ENCODE measurements around the gene H2BK1.

Gene H2BK1

GRCh38 chr7:151232917-151233701, 22.8 kb upstream of the H2BK1 start:
- DNase-seq (ENCODE audit: low read depth in 1 of 2, low spot score in 1 of 2): peak; percentile 53 to 72

DNA sequence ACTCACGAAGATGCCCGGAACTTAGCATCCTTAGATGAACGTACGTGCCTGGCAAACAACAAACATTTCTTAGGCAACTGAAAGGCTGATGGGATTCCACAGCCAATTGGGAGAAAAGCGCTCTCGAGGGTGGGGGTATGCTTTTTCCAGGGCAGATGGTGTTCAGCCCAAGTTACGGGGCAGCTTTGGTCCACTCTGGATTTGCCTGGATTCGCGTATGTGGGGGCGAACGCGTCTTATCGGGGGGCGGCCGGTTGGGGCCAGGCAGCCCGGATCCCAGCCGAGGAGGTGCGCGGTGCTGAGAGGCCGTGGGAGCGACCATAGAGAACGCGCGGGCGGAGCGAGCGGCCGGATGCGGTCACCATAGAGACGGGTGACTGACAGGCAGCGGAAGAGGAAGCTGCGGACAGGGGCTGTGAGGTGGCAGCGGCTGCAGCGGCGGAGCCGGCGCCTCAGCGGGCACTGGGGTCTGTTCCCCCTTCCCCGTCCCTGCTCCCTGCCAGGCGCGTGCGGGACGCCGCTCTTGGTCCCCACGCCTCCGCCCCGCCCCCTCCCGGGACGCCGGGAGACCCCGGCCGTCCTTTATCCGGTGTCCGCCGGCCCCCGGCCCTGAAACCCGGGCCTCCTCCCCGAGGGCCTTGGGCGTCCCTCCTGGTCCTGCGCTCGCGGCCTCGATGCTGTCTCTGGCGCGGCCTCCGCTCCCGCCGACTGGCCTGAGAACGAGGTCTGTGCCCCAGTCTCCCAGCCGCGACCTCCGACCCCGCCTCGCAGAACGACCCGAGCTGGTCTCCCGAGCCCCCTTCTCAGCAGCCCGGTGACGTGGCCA, 22.0 kb upstream of the H2BK1 start, which contains the start of gene CHPF2:
CHPF2 (plus strand) TSS at position 393 of the 826 bp plus-strand sequence. CDS start 1,529 bp downstream, outside the sequence.
- DNase-seq (ENCODE audit: low read depth in 1 of 2, low spot score in 1 of 2): peak; percentile 74 to 88

DNA sequence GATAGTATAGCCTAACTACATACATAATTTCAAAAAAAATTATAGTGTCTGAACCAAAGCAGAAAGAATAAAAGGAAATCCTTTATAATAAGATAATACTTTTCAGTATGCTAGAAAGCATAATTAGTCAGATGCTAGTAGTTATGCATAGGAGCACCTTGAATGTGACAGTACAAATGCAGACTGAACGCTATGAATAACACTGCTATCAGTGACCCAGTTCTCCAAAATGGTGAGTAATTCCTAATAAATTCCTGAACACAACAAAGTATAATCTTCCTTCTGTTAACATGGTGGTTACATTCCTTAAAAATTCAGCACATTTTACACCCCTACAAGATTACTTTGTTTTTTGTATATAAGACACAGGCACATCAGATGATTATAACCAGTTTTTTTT, 20.8 kb upstream of the H2BK1 start:
- no peak for DNase-seq (ENCODE audit: low read depth in 1 of 2, low spot score in 1 of 2)

- DNase-seq (ENCODE audit: low read depth in 1 of 2, low spot score in 1 of 2): no peak
Observed at GRCh38 chr7:151229249-151229648, 19.0 kb upstream of the H2BK1 start.

DNA sequence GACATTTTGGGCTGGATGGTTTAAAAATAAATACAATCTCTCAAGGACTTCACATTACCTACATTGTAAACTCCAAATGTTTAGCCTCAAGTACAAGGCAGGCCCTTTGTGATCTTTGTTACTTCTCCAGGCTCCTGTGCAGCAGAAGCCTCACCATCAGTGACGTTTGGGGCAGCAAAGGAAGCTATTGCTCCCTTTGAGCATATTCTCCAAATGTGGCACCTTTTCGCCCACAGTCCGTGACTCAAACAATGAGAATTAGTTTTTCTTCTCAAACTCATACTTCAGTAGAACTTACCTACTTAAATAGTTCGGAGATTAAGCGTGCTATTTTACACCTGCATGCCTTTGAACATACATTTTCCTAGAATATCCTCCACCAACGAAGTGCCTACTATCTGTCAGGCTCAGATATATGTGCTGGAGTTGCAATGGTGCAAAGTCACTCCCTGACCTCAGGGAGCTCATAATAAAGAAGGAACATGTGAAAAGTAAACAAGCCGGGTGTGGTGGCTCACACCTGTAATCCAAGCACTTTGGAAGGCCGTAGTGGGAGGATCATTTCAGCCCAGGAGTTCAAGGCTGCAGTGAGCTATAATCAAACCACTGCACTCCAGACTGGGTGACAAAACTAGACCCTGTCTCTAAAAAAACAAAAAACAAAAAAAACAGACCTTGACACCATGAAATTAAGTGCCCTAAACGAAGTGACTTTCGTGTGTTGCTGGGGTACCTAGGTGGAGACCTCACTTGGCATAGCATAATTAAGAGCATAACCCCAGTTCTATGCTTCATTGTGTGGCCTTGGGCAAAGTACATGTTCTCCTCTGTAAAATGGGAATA, 18.0 kb upstream of the H2BK1 start:
- no peak for DNase-seq (ENCODE audit: low read depth in 1 of 2, low spot score in 1 of 2)

- DNase-seq (ENCODE audit: low read depth in 1 of 2, low spot score in 1 of 2): peak; percentile 98
Observed at GRCh38 chr7:151226875-151227782, 16.8 kb upstream of the H2BK1 start, which contains the start of gene ABCF2. TSS of gene ABCF2 (minus strand) at chr7:151227205. CDS start at chr7:151226458, 747 bp downstream.

GRCh38 chr7:151226560-151226874, 16.2 kb upstream of the H2BK1 start:
- no peak for DNase-seq (ENCODE audit: low read depth in 1 of 2, low spot score in 1 of 2)

GRCh38 chr7:151225948-151226510, 15.7 kb upstream of the H2BK1 start:
- DNase-seq (ENCODE audit: low read depth in 1 of 2, low spot score in 1 of 2): no peak

DNA sequence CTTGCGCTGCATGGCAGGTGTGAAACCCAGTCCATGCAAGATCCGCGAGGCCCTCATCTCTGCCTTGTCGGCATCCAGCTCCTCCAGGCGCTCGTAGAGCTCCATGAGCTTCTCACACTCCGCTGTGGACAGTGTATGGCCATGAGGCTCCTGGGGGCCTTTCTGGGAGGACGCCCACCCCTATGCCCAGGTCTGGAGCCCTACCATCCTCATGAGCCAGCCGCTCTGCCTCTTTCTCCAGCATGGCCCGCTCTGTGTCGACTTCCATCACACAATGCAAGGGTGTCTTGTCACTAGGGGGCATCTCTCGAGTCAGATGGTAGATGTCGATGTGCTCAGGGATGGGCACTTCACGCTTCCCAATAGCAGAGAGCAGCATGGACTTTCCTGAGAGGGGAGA, 13.4 kb upstream of the H2BK1 start:
- DNase-seq (ENCODE audit: low read depth in 1 of 2, low spot score in 1 of 2): no peak

- DNase-seq (ENCODE audit: low read depth in 1 of 2, low spot score in 1 of 2): no peak
Observed at GRCh38 chr7:151218170-151218569, 7.9 kb upstream of the H2BK1 start.

DNA sequence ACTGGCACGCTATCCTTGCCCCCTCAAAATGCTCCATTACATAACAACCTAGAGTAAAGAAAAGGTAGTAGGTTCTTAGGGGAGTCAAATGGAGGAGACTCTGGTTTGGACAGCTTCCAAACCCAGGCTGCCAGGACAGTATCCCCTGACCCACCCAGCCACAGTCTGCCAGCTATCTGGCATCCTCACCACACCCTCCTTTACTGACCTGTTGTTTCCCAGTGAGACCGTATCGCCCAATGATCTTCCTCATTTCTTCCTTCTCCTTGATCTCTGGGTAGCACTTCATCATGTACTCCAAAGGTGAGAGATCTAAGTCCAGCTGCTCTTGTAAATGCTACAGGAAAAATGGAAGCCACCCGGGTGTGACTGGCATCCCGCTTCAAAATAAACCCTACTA, 5.1 kb upstream of the H2BK1 start:
- no peak for DNase-seq (ENCODE audit: low read depth in 1 of 2, low spot score in 1 of 2)

DNA sequence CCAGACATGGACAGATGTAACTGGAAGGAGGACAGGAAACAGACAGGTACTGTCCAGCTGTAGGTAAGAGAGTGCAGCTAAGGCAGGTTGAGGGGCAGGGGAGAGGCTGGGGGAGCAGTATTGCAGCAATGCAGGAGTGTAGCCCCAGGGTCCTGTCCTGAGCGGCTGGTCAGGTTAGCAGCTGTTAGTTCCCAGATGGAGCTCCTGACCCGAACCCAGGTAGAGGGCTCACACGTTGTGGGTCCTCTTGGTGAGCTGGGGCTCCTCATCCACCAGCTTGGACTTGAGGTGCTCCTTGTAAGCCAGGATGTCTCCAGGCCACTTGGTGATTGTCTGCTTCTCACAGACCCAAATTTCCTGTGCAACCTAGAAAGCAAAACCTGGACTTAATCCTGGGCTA, 3.5 kb upstream of the H2BK1 start:
- no peak for DNase-seq (ENCODE audit: low read depth in 1 of 2, low spot score in 1 of 2)

GRCh38 chr7:151212626-151213025, 2.3 kb upstream of the H2BK1 start:
- DNase-seq (ENCODE audit: low read depth in 1 of 2, low spot score in 1 of 2): no peak

DNA sequence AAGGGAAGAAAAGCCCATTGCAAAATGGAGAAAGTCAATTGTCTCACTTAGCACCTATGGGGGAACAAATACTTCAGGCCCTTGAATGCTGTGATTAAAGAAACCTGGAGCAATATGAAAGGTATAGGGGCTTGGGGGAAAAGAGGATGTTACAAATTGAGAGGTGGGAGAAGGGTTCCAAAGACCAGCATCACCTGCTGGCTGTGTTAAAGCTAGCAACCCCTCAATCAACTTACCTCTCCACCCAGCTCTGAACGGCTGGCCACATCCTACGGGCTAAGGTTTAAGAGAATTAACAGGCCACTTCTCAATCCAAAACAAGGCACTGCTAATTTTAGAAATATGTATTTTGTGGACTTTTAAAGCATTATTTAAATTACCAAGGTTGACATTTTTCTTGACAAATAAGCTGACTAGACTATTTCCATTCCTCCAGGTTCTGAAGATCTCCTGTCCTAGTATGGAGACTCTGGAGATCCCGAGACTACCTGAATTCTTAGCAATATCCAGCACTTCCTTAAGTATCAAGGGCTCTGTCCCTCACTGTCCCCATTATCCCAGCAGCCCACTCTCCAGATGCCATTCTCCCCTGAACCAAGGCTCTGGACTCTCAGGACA, 976 bp upstream of the H2BK1 start:
- no peak for DNase-seq (ENCODE audit: low read depth in 1 of 2, low spot score in 1 of 2)

DNA sequence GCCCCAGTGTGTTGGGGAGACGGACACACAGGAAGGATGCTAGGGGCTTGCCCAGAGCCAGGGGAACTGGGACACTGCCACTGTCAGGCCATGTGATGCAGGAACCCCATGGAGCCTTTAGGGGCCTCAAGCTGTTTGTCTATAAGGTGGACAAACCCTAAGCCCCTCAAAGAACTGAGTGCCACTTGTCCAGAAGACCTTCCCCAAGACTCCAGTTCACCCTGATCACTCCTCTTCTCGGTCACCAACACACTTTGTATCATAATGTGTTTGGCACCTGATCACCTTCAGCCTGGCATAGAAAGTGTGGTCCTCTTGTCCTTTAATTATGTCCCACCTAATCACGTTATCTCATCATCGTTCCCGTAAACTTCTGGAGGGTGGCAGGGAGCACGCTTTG, 700 bp downstream of the H2BK1 start:
- no peak for DNase-seq (ENCODE audit: low read depth in 1 of 2, low spot score in 1 of 2)

DNA sequence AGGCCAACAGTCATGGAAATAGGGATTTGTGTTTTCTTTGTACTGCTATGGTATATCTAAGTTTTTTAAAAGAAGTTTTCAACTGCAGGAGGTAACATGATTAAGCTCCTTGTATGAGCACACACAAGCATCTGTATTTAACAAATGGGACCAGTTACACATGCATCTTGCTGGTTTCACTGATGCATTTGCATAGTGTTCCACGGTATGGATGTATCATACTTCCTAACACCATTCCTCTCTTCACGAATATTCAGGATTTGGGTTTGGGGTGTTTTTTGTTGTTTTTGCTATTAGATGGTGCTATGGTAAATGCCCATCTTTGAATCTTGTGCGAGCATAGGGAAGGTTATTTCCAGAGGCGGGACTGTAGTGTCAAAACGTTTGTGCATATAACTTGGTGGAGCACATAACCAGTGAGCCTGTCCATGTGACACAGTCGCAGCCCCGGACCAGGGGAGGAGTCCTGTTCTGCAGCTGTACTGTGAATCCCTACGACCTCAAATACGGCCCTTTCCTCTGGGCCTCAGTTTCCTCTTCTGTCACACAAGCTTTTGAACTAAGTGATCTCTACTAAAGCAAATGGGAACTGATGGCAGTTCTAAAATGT, 1.9 kb downstream of the H2BK1 start:
- no peak for DNase-seq (ENCODE audit: low read depth in 1 of 2, low spot score in 1 of 2)

DNA sequence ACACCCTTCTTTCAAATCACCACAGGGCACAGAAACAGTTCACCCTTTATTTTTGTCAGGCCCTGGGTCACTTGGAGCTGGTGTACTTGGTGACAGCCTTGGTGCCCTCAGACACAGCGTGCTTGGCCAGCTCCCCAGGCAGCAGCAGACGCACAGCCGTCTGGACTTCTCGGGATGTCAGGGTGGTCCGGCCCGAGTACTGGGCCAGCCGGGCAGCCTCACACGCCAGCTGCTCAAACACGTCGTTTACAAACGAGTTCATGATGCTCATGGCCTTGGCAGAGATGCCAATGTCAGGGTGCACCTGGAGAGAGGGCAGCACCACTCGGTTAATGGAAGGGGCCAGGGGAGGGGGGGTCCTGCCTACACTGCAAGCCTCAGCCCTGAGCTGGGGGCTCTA, 2.5 kb downstream of the H2BK1 start:
- DNase-seq (ENCODE audit: low read depth in 1 of 2, low spot score in 1 of 2): no peak

- DNase-seq (ENCODE audit: low read depth in 1 of 2, low spot score in 1 of 2): no peak
Observed at GRCh38 chr7:151207315-151207714, 3.0 kb downstream of the H2BK1 start.

DNA sequence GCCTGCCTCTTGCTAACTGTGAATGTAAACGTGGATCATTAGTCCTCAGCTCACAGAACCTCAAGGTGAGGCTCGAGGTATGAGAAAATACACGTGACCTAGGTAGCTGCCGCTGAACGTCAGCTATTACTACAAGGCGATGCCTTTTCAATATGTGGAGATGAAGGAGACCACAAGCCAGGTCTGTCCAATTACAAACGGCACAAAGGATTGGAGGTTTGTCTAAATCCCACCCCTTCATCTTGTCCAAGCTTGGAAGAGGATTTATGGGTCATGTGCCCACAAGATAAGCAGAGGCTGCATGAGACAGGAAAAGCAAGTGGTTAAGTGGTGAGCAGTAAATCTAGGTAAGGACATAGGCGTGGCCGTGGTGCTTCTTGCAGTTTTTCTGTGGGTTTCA, 3.4 kb downstream of the H2BK1 start:
- DNase-seq (ENCODE audit: low read depth in 1 of 2, low spot score in 1 of 2): no peak
